ENCODE data around the gene NISCH.

The NISCH gene

GRCh38 chr3:52435246-52436101 is 19.9 kb upstream of the NISCH start:
- DNase-seq, result no peak

GRCh38 chr3:52436500-52437149 is 18.8 kb upstream of the NISCH start:
- DNase-seq, result no peak

GRCh38 chr3:52437326-52438103 is 17.9 kb upstream of the NISCH start:
- DNase-seq, result no peak

- DNase-seq, result no peak
Measured at GRCh38 chr3:52438104-52438376, 17.4 kb upstream of the NISCH start.

- DNase-seq, result no peak
Measured at GRCh38 chr3:52438579-52439425, 16.6 kb upstream of the NISCH start.

GRCh38 chr3:52439426-52440248 is 15.8 kb upstream of the NISCH start:
- no peak for DNase-seq

- no peak for DNase-seq
Measured at GRCh38 chr3:52440249-52440551, 15.2 kb upstream of the NISCH start.

- DNase-seq, result no peak
Measured at GRCh38 chr3:52440671-52441070, 14.7 kb upstream of the NISCH start.

- no peak for DNase-seq
Measured at GRCh38 chr3:52441091-52441771, 14.2 kb upstream of the NISCH start.

- DNase-seq, result no peak
Measured at GRCh38 chr3:52441772-52442332, 13.6 kb upstream of the NISCH start.

- DNase-seq, result no peak
Measured at GRCh38 chr3:52442409-52443267, 12.8 kb upstream of the NISCH start.

GRCh38 chr3:52443268-52443610 is 12.2 kb upstream of the NISCH start:
- no peak for DNase-seq

- DNase-seq, result no peak
Measured at GRCh38 chr3:52443791-52444687, 11.4 kb upstream of the NISCH start.

- peak; percentile 76 to 77 for DNase-seq
Measured at GRCh38 chr3:52444860-52445793, 10.3 kb upstream of the NISCH start, which contains the start of gene SEMA3G. Gene SEMA3G, minus strand, starts transcription at chr3:52445103. Its CDS starts 76 bp downstream, at chr3:52445027.

GRCh38 chr3:52446042-52446441 is 9.4 kb upstream of the NISCH start:
- DNase-seq, result no peak

- peak; percentile 73 to 78 for DNase-seq
Measured at GRCh38 chr3:52446631-52447511, 8.5 kb upstream of the NISCH start.
